ENCODE data around the gene ILDR2.

ILDR2 gene

GRCh38 chr1:166969074-166969677 lies 6.2 kb downstream of the ILDR2 start:
- no peak for DNase-seq

GRCh38 chr1:166960858-166961474 lies 14.4 kb downstream of the ILDR2 start:
- no peak for DNase-seq

GRCh38 chr1:166956872-166957271 lies 18.5 kb downstream of the ILDR2 start:
- no peak for DNase-seq

- no peak for DNase-seq
Measured at GRCh38 chr1:166956057-166956850, 19.1 kb downstream of the ILDR2 start.

- DNase-seq, result no peak
Measured at GRCh38 chr1:166953491-166953890, 21.8 kb downstream of the ILDR2 start.

- no peak for DNase-seq
Measured at GRCh38 chr1:166952002-166952746, 23.2 kb downstream of the ILDR2 start.

GRCh38 chr1:166951050-166951449 lies 24.3 kb downstream of the ILDR2 start:
- no peak for DNase-seq

- DNase-seq, result no peak
Measured at GRCh38 chr1:166950156-166950555, 25.2 kb downstream of the ILDR2 start.

- DNase-seq, result no peak
Measured at GRCh38 chr1:166948856-166949350, 26.4 kb downstream of the ILDR2 start.

GRCh38 chr1:166947398-166948043 lies 27.8 kb downstream of the ILDR2 start:
- DNase-seq, result no peak

- no peak for DNase-seq
Measured at GRCh38 chr1:166944186-166944967, 31.0 kb downstream of the ILDR2 start.

- DNase-seq, result no peak
Measured at GRCh38 chr1:166939741-166940375, 35.5 kb downstream of the ILDR2 start.

GRCh38 chr1:166937962-166938361 lies 37.4 kb downstream of the ILDR2 start:
- no peak for DNase-seq

- no peak for DNase-seq
Measured at GRCh38 chr1:166937329-166937728, 38.0 kb downstream of the ILDR2 start.

GRCh38 chr1:166933633-166934032 lies 41.7 kb downstream of the ILDR2 start:
- no peak for DNase-seq

GRCh38 chr1:166933140-166933539 lies 42.2 kb downstream of the ILDR2 start:
- DNase-seq, result no peak

- DNase-seq, result no peak
Measured at GRCh38 chr1:166929911-166930310, 45.4 kb downstream of the ILDR2 start.

GRCh38 chr1:166927701-166928100 lies 47.6 kb downstream of the ILDR2 start:
- no peak for DNase-seq

- DNase-seq, result no peak
Measured at GRCh38 chr1:166925810-166926478, 49.4 kb downstream of the ILDR2 start.

GRCh38 chr1:166924823-166925541 lies 50.4 kb downstream of the ILDR2 start:
- no peak for DNase-seq

Data from CD4-positive, alpha-beta T cell treated with Interleukin-4 for 1 hour (primary cell).